GM12892 (cell line): Measurements from ENCODE around the gene DNM1L.

Experiments used
- POLR2A ChIP-seq: IDR thresholded peaks from 2 replicates; pipeline ENCODE4 v1.6.1; 2011; ENCODE audit warnings: low read depth, low read length, control low read depth
- POLR2AphosphoS5 ChIP-seq: IDR thresholded peaks from 2 replicates; pipeline ENCODE4 v1.6.1; 2011; ENCODE audit warnings: low read depth, low read length, control low read depth
- TAF1 ChIP-seq: IDR thresholded peaks from 2 replicates; pipeline ENCODE4 v1.6.1; 2011; ENCODE audit warnings: low read depth, mild to moderate bottlenecking, control low read depth, low read length, borderline replicate concordance

GRCh38 chr12:32742133-32742532 lies 63.0 kb downstream of the DNM1L start:
- TF ChIP-seq POLR2A (no peak), TAF1 (no peak), POLR2AphosphoS5 (no peak)
